Stimulated activated CD4-positive, alpha-beta T cell treated with anti-CD3 and anti-CD28 coated beads, Interleukin-15, amount 100 ng/mL, for 48 hours (primary cell): Measurements from ENCODE around the gene DAP3.
"Not testable (repeated sequence)": the region's sequence is repeated elsewhere in the genome, so short reads cannot be mapped to it uniquely, and the experiment has no call there.

Experiments used
- DNase-seq, 2 donors: peaks; one replicate each; pipeline ENCODE4 v3.0.0-alpha.2; 2020; ENCODE audit warnings: low read depth in 2 of 2

DAP3 gene

GRCh38 chr1:155687705-155688323 is 1.1 kb upstream of the DAP3 start:
- peak in 1 of 2 donors; percentile 3 for DNase-seq

GRCh38 chr1:155688324-155689080 is 389 bp upstream of the DAP3 start, which contains the start of gene YY1AP1:
Gene YY1AP1 (minus strand): TSS chr1:155688774. CDS start chr1:155680436, 8,338 bp downstream.
- peak; percentile 82 to 90 for DNase-seq

GRCh38 chr1:155691992-155692528 is 3.2 kb downstream of the DAP3 start:
- DNase-seq = no peak

- no peak for DNase-seq
Measured at GRCh38 chr1:155694167-155694566, 5.3 kb downstream of the DAP3 start.

- no peak for DNase-seq
Measured at GRCh38 chr1:155695072-155695471, 6.2 kb downstream of the DAP3 start.

GRCh38 chr1:155695608-155696007 is 6.7 kb downstream of the DAP3 start:
- no peak for DNase-seq

- no peak for DNase-seq
Measured at GRCh38 chr1:155696524-155696923, 7.6 kb downstream of the DAP3 start.

- no peak for DNase-seq
Measured at GRCh38 chr1:155697046-155697445, 8.2 kb downstream of the DAP3 start.

- DNase-seq = not testable (repeated sequence)
Measured at GRCh38 chr1:155697616-155698015, 8.7 kb downstream of the DAP3 start.

GRCh38 chr1:155698382-155699038 is 9.6 kb downstream of the DAP3 start:
- no peak for DNase-seq

- not testable (repeated sequence) for DNase-seq
Measured at GRCh38 chr1:155699062-155699461, 10.2 kb downstream of the DAP3 start.

- not testable (repeated sequence) for DNase-seq
Measured at GRCh38 chr1:155701675-155702074, 12.8 kb downstream of the DAP3 start.

GRCh38 chr1:155703216-155703615 is 14.3 kb downstream of the DAP3 start:
- DNase-seq = no peak

GRCh38 chr1:155704414-155704813 is 15.5 kb downstream of the DAP3 start:
- not testable (repeated sequence) for DNase-seq

- DNase-seq = no peak
Measured at GRCh38 chr1:155706139-155706538, 17.2 kb downstream of the DAP3 start.

- DNase-seq = no peak
Measured at GRCh38 chr1:155709391-155709790, 20.5 kb downstream of the DAP3 start.

- DNase-seq = not testable (repeated sequence)
Measured at GRCh38 chr1:155711457-155711856, 22.6 kb downstream of the DAP3 start.

- not testable (repeated sequence) for DNase-seq
Measured at GRCh38 chr1:155712636-155713035, 23.7 kb downstream of the DAP3 start.

- DNase-seq = no peak
Measured at GRCh38 chr1:155713075-155713474, 24.2 kb downstream of the DAP3 start.

GRCh38 chr1:155715056-155715455 is 26.2 kb downstream of the DAP3 start:
- not testable (repeated sequence) for DNase-seq

GRCh38 chr1:155715777-155716176 is 26.9 kb downstream of the DAP3 start:
- DNase-seq = no peak

- no peak for DNase-seq
Measured at GRCh38 chr1:155717041-155717440, 28.1 kb downstream of the DAP3 start.
